Mucosa of descending colon (tissue), 3 donors: Measurements from ENCODE around the gene HSPB9. TPM values are rescaled to one million over a fixed set of nuclear protein-coding genes. Genes with fewer than 3 reads are reported as not detected.

ENCODE experiments used
- ATAC-seq: fragments of 200-7000 bp; cut with Tn5 transposase; one replicate; pipeline ENCODE4 v1.9.1; 2020; ENCODE audit warnings: mild to moderate bottlenecking, moderate library complexity
- DNase-seq, 3 donors: peaks; one replicate each; pipeline ENCODE4 v3.0.0-alpha.2; 2020
- H3K36me3 ChIP-seq: fragments of 200-600 bp; one replicate; pipeline ENCODE4 v1.8.0; 2021; ENCODE audit warnings: low read depth, mild to moderate bottlenecking
- H3K4me1 ChIP-seq: fragments of 200-600 bp; one replicate; pipeline ENCODE4 v1.8.0; 2021; ENCODE audit warnings: low read depth, mild to moderate bottlenecking
- H3K4me3 ChIP-seq: fragments of 200-600 bp; one replicate; pipeline ENCODE4 v1.8.0; 2021; ENCODE audit warnings: mild to moderate bottlenecking
- H3K9me3 ChIP-seq: fragments of 200-600 bp; one replicate; pipeline ENCODE4 v1.8.0; 2021; ENCODE audit warnings: mild to moderate bottlenecking
- intact Hi-C, 2 donors: fragments of 100-400 bp; cut with DNase I in 1 of 2; cut with micrococcal nuclease in 1 of 2; formaldehyde crosslinking; loops; one replicate each; pipeline versions ENCODE4 v1.11.0 to v1.11.1; 2022; cut with DNase I, micrococcal nuclease
- total RNA-seq, 3 donors: library from RNA; stranded (reverse); fragmentation: NEBNext Ultra II Directional in 2 of 3; extraction: Animal tissue kit (Norgen Biotek cat#: 25700) in 2 of 3; gene quantifications; one replicate each; pipeline versions ENCODE4 v1.2.1 to v1.2.4, GENCODE V29; 2021 to 2023
- TF ChIP-seq, protein P1 (sequence below): fragments of 200-600 bp; IDR thresholded peaks from one replicate; pipeline ENCODE4 v1.8.0; 2022; ENCODE audit warnings: antibody characterized with exemption, mild to moderate bottlenecking
- donor health status: DM: no; HTN: no; CAD: no; lungs with moderate emphysema.
- donor health status: DM: no; HTN: no; CAD: no.
- donor health status: DM: no; HTN: yes; CAD: no.

The HSPB9 gene
- total RNA-seq, 3 donors from 2014 or later = 0.28 TPM; not detected in 2

DNA sequence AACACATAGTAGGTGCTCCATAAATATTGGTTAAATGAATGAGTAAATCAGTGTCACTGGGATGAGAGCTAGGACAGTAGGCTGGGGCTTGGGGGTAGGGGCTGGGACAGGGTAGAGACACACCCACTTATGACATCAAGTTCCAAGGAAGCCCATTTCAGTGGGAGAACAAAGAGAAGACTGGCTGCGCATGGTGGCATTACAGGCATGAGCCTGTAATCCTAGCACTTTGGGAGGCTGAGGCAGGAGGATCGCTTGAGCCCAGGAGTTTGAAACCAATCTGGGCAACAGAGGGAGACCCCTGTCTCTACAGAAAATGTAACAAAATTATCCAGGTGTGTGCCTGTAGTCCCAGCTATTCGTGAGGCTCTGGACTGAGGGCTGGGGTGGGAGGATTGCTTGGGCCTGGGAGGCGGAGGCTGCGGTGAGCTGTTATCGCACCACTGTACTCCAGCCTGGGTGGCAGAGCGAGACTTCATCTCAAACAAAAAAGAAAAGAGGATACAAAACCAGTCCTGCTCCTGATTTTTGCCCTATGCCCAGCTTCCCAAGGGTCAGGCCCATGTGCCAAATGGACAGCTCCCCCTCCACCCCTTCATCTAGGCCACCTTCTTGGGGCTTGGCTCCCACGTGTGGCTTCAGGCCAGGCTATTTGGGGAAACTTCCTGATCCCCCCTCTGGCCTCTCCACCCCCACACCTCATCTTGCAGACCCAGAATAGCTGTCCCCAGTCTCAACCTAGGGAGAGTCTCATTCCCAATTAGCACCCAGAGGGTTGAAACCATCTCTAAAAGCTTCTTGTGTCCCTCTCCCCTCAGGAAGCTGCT is 31.4 kb upstream of the HSPB9 start:
- Histone ChIP-seq H3K4me3 (no peak overlapping the region), H3K4me1 (no peaks in the 10 kb centered on the region), H3K36me3 (no peaks in the 10 kb centered on the region), H3K9me3 (no peaks in the 10 kb centered on the region)
- ATAC-seq (no peak), DNase-seq (peak in 1 of 3 donors; percentile 2)
- intact Hi-C loops = no loop called here
- TF ChIP-seq, protein P1, sequence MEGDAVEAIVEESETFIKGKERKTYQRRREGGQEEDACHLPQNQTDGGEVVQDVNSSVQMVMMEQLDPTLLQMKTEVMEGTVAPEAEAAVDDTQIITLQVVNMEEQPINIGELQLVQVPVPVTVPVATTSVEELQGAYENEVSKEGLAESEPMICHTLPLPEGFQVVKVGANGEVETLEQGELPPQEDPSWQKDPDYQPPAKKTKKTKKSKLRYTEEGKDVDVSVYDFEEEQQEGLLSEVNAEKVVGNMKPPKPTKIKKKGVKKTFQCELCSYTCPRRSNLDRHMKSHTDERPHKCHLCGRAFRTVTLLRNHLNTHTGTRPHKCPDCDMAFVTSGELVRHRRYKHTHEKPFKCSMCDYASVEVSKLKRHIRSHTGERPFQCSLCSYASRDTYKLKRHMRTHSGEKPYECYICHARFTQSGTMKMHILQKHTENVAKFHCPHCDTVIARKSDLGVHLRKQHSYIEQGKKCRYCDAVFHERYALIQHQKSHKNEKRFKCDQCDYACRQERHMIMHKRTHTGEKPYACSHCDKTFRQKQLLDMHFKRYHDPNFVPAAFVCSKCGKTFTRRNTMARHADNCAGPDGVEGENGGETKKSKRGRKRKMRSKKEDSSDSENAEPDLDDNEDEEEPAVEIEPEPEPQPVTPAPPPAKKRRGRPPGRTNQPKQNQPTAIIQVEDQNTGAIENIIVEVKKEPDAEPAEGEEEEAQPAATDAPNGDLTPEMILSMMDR = no peak

DNA sequence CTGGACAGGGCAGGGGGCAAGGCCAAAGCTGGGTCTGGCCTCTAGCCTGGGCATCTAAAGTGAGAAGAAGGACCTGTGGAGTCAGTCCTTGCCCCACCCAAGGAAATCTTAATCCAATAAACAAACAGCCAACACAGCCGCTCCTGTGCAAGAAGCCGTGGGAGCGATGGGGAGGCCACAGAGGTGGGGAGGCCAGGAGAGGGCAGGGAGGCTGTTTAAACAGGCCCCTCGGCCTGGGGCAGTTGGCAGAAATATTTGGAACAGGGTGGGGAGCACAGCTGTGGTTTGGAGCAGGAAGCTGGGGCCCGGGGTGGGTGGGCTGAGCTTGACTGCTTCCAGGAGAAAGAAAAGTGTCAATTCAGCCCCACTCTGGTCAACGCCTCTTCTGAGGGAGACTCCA is 29.7 kb upstream of the HSPB9 start:
- intact Hi-C loops = no loop called here
- TF ChIP-seq, protein P1 = no peak
- Histone ChIP-seq H3K36me3 (no peaks in the 10 kb centered on the region), H3K9me3 (no peaks in the 10 kb centered on the region), H3K4me1 (no peaks in the 10 kb centered on the region), H3K4me3 (no peak overlapping the region)
- ATAC-seq (no peak), DNase-seq (peak in 1 of 3 donors; percentile 30)

DNA sequence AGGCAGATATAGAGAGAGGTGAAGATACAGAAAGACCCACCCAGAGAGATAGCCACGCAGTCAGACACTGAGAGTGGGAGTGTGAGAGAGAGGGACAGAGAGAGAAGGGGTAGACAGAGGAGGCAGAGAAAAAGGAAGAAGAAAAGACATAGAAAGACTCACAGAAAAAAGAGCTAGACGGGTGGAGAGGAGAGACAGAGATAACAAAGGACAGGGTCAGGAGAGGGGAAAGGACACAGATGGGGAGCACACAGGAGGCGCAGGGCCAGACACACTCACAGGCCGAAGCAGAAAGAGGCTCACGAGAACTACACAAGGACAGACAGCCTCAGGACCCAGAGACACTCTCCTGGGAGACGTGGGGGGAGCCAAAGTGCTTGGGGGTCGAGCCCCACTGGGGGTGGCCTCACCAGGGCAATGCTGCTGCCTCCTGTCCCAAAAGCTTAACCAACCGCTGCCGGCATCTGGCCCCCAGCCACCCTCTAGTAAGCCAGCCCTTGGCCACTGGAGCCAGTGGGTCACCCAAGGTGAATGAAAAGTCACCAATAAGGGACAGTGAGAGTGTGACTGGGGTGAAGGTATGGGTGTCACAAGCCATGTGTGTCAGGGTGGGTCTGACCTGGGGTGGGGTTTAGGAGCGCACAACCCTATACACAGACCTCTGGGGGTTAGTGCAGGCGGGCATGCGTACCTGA is 28.1 kb upstream of the HSPB9 start:
- DNase-seq = no peak
- intact Hi-C loops = no loop called here
- ATAC-seq = no peak
- no peaks in the 10 kb centered on the region for H3K36me3 ChIP-seq
- H3K4me3 ChIP-seq = no peak overlapping the region
- H3K4me1 ChIP-seq = no peaks in the 10 kb centered on the region
- H3K9me3 ChIP-seq = no peaks in the 10 kb centered on the region
- TF ChIP-seq, protein P1 = no peak

DNA sequence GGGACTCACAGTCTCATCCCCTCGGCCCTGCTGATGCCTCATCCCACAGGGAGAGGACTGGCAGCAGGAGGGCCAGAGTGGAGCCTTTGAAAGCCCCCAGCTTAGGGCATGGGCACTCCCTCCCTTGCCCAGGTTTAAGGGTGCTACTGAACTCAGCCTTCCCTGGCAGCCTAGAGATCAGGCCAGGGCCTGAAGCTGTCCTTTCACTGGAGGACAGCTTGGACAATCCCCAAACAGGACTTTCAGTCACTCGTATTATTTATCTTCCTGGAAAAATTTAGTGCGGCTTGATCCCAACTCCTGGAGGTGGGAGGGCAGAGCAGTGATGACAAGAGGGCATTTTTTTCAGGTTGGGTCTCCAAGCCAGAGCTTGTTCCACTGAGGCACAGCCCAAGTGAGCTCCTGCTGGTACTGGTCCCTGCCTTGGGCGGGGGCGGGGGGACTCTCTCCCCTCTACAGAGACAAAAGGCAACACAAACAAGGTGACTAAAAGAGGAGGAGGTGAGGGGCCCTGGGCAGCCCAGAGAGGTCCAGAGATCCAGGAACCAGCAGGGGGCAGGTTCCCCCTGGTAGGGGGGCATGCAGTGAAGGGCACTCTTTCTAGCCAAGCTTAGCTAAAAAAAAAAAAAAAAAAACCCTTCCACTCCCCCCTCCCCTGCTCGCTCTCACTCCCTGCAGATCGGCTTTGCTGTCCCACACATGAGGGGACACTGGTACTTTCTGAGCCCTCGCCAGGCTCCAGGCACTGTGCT is 26.1 kb upstream of the HSPB9 start:
- Histone ChIP-seq H3K9me3 (no peaks in the 10 kb centered on the region), H3K4me1 (no peaks in the 10 kb centered on the region), H3K36me3 (no peaks in the 10 kb centered on the region), H3K4me3 (no peak overlapping the region)
- no peak for ATAC-seq
- DNase-seq = no peak
- intact Hi-C loops = no loop called here
- TF ChIP-seq, protein P1 = no peak

DNA sequence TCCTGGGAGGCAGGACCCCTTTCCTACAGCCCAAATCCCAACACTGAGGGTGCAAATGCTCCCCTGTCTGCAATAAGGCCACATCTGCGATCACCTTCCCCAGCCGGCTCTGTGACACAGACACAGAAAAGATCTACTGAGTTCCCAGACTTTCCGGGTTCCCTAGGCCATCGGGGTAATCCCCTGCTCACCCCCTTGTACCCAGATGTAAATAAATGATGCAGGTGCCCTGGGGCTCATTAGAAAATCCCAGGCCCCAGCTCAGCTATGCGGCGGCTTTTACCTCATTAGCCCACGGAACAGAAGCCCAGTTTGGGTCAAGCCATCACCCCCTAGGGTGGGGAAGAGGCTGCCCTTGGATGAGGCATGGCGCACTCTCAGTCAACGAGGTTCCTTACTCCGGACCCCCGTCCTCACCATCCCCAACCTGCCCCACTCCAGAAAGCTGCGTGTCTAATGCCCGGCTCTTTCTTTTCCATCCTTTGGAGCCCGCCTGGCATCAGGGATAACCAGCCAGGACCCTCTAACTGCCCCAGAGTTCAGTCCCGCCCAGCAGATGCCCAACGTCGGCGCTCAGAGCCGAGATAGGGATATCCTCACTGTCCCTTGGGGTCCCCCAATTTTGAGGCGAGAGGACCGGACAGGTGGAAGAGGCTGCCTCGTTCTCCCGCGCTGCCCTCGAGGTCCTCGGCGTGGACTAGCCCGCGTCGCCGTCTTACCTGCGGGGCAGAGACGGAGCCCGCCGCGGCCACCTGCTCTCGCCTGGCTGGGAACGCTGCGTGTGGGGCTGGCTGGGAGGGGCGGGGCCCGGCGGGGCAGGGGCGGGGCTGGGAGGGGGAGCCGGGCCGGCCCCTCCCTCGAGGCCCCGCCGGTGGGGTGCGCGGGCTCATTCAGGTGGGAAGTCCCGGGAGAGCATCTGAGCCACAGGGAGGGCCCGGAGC is 24.6 kb upstream of the HSPB9 start, which contains the start of gene ZNF385C:
Gene ZNF385C, minus strand, starts transcription at position 783 of the 941 bp plus-strand sequence. CDS start 35,417 bp downstream, outside the sequence.
- DNase-seq (no peak), ATAC-seq (peak; percentile 58)
- H3K9me3 ChIP-seq = no peaks in the 10 kb centered on the region
- no peaks in the 10 kb centered on the region for H3K36me3 ChIP-seq
- no peak within 1 kb of the TSS for H3K4me3 ChIP-seq
- intact Hi-C loops = no loop called here
- H3K4me1 ChIP-seq = no peaks in the 10 kb centered on the region
- TF ChIP-seq, protein P1 = no peak
